ENCODE data around the gene USP2. TPM values are rescaled to one million over a fixed set of nuclear protein-coding genes. Genes with fewer than 3 reads are reported as not detected.
A peak's percentile ranks its signal among the peaks of the same experiment; 100 is the strongest.

The USP2 gene
- total RNA-seq, 4 donors from 2014 or later = 2.5 to 61.8 (median 32.2) TPM

GRCh38 chr11:119377961-119378667, 3.4 kb downstream of the USP2 start:
- H3K9me3 ChIP-seq = no peaks in the 10 kb centered on the region
- DNase-seq = no peak
- TF ChIP-seq POLR2A (IDR thresholded peaks at IDR 0.05) (no peak), CTCF (IDR thresholded peaks at IDR 0.05) (no peak)
- H3K4me1 ChIP-seq = peaks cover 0 to 27% (median 4%) of the 10 kb centered on the region in 4 donors
- no peaks in the 10 kb centered on the region for H3K27me3 ChIP-seq
- H3K36me3 ChIP-seq = no peaks in the 10 kb centered on the region
- H3K27ac ChIP-seq = no peak overlapping the region
- H3K4me3 ChIP-seq = no peak overlapping the region

GRCh38 chr11:119377112-119377901, 4.2 kb downstream of the USP2 start:
- Histone ChIP-seq H3K27ac (no peak overlapping the region), H3K27me3 (no peaks in the 10 kb centered on the region), H3K4me3 (no peak overlapping the region), H3K36me3 (no peaks in the 10 kb centered on the region), H3K4me1 (peaks cover 0 to 26% (median 4%) of the 10 kb centered on the region in 4 donors), H3K9me3 (no peaks in the 10 kb centered on the region)
- TF ChIP-seq POLR2A (IDR thresholded peaks at IDR 0.05) (no peak), CTCF (IDR thresholded peaks at IDR 0.05) (no peak)
- no peak for DNase-seq

- no peaks in the 10 kb centered on the region for H3K36me3 ChIP-seq
- H3K27ac ChIP-seq = peak overlapping the region; percentile 20 to 70 (median 43)
- peaks cover 0 to 30% (median 3%) of the 10 kb centered on the region in 4 donors for H3K4me1 ChIP-seq
- no peaks in the 10 kb centered on the region for H3K27me3 ChIP-seq
- no peaks in the 10 kb centered on the region for H3K9me3 ChIP-seq
- no peak overlapping the region for H3K4me3 ChIP-seq
- TF ChIP-seq CTCF (IDR thresholded peaks at IDR 0.05) (no peak), POLR2A (IDR thresholded peaks at IDR 0.05) (no peak)
- DNase-seq = no peak
Measured at GRCh38 chr11:119376197-119376847, 5.2 kb downstream of the USP2 start.

- peak in 1 of 3 donors; percentile 52 for DNase-seq
- Histone ChIP-seq H3K27ac (peak overlapping the region; percentile 20 to 70 (median 43)), H3K4me3 (no peak overlapping the region), H3K4me1 (peaks cover 0 to 32% (median 3%) of the 10 kb centered on the region in 4 donors), H3K27me3 (no peaks in the 10 kb centered on the region), H3K9me3 (no peaks in the 10 kb centered on the region), H3K36me3 (no peaks in the 10 kb centered on the region)
- no peak for TF ChIP-seq CTCF (IDR thresholded peaks at IDR 0.05)
- TF ChIP-seq POLR2A (IDR thresholded peaks at IDR 0.05) = no peak
Measured at GRCh38 chr11:119375337-119376196, 5.9 kb downstream of the USP2 start.
